GM19099 (cell line): ENCODE results near the gene DAW1.

ENCODE experiments used
- POLR2A ChIP-seq: IDR thresholded peaks from 3 replicates; pipeline ENCODE4 v1.6.1; 2011; ENCODE audit warnings: low read depth; ENCODE audit not compliant: insufficient read length; ENCODE audit errors: extremely low read depth

DAW1 gene

DNA sequence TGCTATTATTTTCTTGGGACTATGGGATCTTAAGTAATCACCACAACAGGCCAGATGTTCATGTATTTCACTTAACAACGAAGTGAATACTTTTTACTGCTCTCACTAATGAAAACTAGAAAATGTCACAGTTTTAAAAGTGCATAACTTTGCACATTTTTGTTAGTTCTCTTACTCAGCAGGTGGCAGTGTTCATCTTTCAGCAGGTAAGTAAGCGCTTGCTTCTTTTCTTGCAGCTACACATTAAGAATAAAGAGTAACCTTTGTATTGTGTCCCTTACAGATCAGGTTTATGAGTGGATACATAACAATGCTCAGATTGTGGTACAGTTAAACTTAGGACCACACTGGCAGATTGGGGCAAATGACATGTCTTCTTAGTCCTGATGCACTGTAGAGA lies 61.0 kb downstream of the DAW1 start:
- TF ChIP-seq POLR2A: no peak

DNA sequence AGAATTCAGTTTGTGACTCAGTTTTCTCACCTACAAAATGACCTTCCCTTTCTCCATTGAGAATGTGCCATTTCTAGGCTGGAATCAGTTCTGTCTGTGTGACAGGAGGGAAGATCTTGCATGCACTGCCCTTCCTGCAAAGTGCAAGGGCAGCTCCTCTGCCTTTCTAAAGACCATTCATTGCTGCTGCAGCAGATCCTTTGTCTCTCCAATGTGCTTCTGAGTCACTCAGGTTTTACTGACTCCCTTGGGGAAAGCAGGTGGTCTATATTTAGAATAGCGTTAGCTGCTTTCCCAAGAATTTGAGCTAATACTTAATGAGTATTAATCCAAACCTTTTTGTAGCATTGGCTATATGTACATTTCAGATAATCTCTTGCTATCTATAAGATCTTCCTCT lies 62.5 kb downstream of the DAW1 start:
- no peak for TF ChIP-seq POLR2A

DNA sequence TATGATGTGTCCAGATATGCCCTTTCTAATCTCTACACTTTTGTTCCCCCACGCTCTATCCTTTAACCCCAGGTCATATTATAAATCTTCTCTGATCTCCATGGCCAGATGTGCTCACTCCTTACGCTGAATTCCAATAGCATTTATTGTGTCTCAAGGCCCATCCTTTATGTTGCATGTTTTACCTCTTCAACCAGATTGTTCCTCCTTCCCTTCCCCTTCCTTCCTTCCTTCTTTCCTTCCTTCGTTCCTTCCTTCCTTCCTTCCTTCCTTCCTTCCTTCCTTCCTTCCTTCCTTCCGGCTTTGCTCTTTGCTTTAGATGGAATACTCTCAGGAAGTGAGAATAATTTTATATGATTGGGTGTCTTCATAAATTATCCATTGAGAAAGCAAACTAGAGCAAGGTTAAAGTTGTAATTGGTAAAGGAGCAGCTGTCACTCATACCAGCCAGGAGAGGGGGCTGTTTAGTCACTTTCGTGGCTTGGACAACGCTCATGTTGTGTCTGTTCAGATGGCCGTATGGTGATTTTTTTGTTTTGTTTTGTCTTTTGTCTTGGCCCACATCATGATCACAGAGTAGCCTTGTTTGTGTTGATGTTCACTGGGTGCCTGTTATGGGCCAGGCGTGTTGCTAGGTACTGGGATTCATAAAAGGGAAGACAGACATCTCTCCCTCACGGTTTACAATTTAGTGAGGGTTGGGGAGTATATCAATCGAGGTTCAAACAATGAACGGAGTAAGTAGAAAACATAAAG lies 68.0 kb downstream of the DAW1 start:
- no peak for TF ChIP-seq POLR2A

DNA sequence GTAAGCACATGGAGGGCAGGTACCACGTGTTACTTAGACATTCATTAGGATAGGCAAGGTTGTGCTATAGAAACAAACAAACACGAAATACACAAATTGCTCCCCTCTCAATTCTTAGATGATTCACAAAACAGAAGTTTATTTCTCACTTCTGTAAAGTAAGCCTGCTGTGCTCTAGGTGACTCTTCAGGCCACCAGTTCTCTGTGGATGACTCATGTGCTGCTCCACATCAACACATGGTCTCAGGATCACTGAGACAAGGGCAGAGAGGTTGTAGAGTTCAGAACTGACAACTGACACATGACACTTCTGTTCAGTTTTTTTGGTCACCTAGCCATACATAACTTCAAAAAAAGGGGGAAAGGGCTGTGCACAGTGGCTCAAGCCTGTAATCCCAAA lies 70.6 kb downstream of the DAW1 start:
- no peak for TF ChIP-seq POLR2A

DNA sequence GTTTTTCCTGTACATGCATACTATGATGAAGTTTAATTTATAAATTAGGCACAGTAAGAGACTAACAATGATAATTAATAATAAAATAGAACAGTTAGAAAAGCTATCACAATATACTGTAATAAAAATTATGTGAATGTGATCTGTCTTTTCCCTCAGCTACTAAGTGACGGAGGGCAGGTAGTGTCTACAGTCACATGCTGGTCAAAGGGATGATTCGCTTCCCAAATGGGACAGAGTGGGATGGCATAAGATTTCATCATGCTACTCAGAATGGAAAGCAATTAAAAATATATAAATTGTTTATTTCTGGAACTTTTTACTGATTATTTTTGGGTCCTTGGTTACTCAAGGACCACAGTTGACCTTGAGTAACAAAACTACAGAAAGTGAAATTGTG lies 71.5 kb downstream of the DAW1 start:
- no peak for TF ChIP-seq POLR2A

DNA sequence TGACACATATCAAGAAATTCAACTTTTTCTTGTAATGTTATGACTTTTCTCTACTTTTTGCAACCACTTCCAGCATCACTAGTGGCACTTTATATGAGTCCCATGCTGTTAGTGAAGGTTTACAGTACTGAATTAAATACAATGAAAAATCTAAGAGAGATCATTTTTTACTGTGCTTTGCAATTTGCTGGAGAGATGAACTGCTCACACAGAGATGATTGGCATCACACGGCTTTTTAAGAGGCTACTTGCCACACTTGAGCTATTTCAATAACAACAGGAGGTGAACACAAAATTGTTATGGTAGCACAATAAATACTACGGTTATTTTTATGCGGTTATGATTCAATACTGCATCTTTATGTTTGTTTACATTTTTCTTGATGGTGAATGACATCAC lies 88.9 kb downstream of the DAW1 start:
- no peak for TF ChIP-seq POLR2A

DNA sequence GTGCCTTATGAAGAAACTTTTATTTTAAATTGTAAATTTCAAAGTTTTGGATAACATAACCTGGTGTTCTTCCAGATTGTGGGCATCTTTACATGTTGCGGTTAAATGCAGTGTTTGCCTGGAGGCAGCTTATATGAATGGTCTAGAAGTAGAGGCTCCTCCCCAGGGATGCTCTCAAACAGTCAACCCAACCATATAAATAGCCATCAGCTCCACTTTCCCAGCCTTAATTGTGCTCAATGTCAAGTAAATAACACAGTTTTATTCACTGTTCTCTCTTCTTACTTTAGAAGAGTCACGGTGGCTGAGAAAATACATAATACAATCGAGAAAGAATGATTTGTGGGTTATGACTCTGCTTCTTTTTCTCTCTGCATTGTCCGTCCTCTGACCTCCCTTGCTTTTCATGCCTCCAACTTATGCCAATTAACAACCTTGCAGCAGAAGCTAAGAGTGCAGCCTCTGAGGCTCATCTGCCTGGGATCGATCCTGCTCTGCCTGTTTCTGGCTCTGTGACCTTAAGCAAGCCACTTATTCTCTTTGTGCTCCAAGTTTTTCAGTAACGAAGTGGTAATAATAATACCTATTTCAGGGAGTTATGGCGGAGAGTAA lies 100.3 kb downstream of the DAW1 start:
- no peak for TF ChIP-seq POLR2A

DNA sequence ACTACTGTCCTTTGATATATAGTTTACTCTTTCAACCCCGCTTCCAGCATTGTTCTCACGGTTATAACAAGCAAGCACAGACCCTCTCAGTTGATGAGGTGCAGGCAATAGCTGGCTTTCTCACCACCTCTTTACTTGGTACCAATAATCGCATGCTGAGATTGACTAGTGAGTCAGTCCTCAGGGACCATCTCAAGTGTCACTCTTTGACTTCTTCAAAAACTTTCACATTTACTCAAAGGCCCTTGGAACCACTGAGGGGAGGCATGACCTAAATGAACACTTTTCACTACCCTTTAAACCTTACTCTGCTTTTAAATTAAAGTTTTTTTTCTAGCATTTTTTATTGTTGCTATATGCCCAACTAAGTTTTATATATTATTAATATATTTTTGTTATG lies 101.8 kb downstream of the DAW1 start:
- TF ChIP-seq POLR2A: no peak
